Activated naive CD4-positive, alpha-beta T cell treated with anti-CD3 and anti-CD28 coated beads for 36 hours (primary cell): ENCODE data around the gene VAT1L. TPM values are rescaled to one million over a fixed set of nuclear protein-coding genes. Genes with fewer than 3 reads are reported as not detected.
"Not testable (repeated sequence)": the region's sequence is repeated elsewhere in the genome, so short reads cannot be mapped to it uniquely, and the experiment has no call there.

Experiments
- CTCF ChIA-PET: fragments of 350-600 bp; sonication (Branson Sonifier 250); formaldehyde crosslinking; loops from one replicate; lab custom pipeline; 2021; ENCODE audit warnings: antibody characterized with exemption; lab: Charles Lee
- DNase-seq: peaks from one replicate; pipeline ENCODE4 v3.0.0-alpha.2; 2020
- H3K27ac Mint-ChIP-seq: one replicate; pipeline ENCODE4 v1.8.0; 2021; ENCODE audit warnings: mild to moderate bottlenecking, mixed read lengths
- H3K27me3 Mint-ChIP-seq: one replicate; pipeline ENCODE4 v1.8.0; 2021; ENCODE audit warnings: low read depth, mixed read lengths
- H3K36me3 Mint-ChIP-seq: one replicate; pipeline ENCODE4 v1.8.0; 2021; ENCODE audit warnings: low read depth, mixed read lengths
- H3K4me1 Mint-ChIP-seq: one replicate; pipeline ENCODE4 v1.8.0; 2021; ENCODE audit warnings: low read depth, mixed read lengths
- H3K4me3 Mint-ChIP-seq: one replicate; pipeline ENCODE4 v1.8.0; 2021; ENCODE audit warnings: mild to moderate bottlenecking, moderate library complexity, mixed read lengths
- H3K9me3 Mint-ChIP-seq: one replicate; pipeline ENCODE4 v1.8.0; 2021; ENCODE audit warnings: mixed read lengths
- intact Hi-C: fragments of 100-400 bp; cut with micrococcal nuclease; formaldehyde crosslinking; loops from one replicate; pipeline ENCODE4 v1.15.1; 2023
- total RNA-seq, 2 experiments: library from RNA; stranded (reverse); gene quantifications; one replicate each; pipeline ENCODE4 v1.2.3, GENCODE V29; 2021

Gene VAT1L
- total RNA-seq, 2 experiments from 2014 or later = not detected

DNA sequence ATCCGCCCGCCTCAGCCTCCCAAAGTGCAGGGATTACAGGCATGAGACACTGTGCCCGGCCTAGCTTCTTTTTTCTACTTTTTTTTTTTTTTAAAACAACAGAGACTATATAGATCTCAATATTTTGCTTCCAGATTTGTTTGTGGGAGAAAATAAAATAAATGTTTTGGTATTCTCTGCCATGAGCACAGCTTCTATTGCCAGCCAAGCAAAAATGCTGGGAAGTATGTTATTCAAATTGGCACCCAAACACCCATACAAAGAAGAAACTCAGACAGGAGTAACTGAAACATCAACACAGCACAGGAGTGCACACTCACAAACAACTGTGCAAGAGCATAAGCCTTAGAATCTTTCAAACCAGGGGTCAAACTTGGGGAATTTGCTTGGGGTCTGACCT lies 196.7 kb downstream of the VAT1L start:
- Mint-ChIP-seq H3K36me3 (no peaks in the 10 kb centered on the region), H3K27ac (no peak overlapping the region), H3K27me3 (peaks cover 12% of the 10 kb centered on the region), H3K4me1 (no peaks in the 10 kb centered on the region), H3K4me3 (no peak overlapping the region), H3K9me3 (no peaks in the 10 kb centered on the region)
- no peak for DNase-seq
- CTCF ChIA-PET = interaction anchor here (0.7 kb wide), 1 partner anchor 51 kb away, joined by 3 read pairs; no protein-coding TSS in a partner anchor
- intact Hi-C loops = no loop called here

GRCh38 chr16:77986011-77986740 lies 197.8 kb downstream of the VAT1L start:
- Mint-ChIP-seq H3K36me3 (no peaks in the 10 kb centered on the region), H3K27ac (no peak overlapping the region), H3K4me1 (no peaks in the 10 kb centered on the region), H3K9me3 (no peaks in the 10 kb centered on the region), H3K4me3 (no peak overlapping the region), H3K27me3 (peaks cover 14% of the 10 kb centered on the region)
- CTCF ChIA-PET = interaction anchor here (0.6 kb wide), 1 partner anchor 208 kb away, joined by 3 read pairs; no protein-coding TSS in a partner anchor
- intact Hi-C loops = no loop called here
- DNase-seq = no peak

DNA sequence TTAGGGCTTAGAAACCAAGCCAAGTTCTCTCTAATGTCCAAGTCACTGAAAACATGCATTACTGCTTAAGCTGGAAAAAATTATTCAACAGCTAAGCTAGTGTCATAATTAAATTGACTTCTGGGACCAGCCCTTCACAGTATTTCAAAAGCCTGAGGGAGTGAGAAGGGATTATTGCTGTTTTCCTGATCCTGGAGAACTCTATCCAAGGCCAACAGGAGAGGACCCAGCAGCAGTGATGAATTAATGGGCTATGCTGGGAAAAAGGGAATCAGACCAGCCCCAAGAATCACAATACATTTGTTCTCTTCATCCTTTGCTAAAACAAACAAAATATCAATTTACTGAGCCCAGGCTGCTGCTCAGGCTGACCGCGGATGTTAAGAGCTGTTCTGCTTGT lies 199.4 kb downstream of the VAT1L start:
- H3K27me3 Mint-ChIP-seq = peaks cover 25% of the 10 kb centered on the region
- no peak overlapping the region for H3K4me3 Mint-ChIP-seq
- DNase-seq = no peak
- H3K27ac Mint-ChIP-seq = no peak overlapping the region
- H3K4me1 Mint-ChIP-seq = no peaks in the 10 kb centered on the region
- intact Hi-C loops = no loop called here
- H3K9me3 Mint-ChIP-seq = no peaks in the 10 kb centered on the region
- CTCF ChIA-PET = no interaction called here
- no peaks in the 10 kb centered on the region for H3K36me3 Mint-ChIP-seq

GRCh38 chr16:77989846-77990245 lies 201.5 kb downstream of the VAT1L start:
- CTCF ChIA-PET = interaction anchor here (1.2 kb wide), 1 partner anchor 13 kb away, joined by 6 read pairs; no protein-coding TSS in a partner anchor
- no peak overlapping the region for H3K27ac Mint-ChIP-seq
- peaks cover 25% of the 10 kb centered on the region for H3K27me3 Mint-ChIP-seq
- H3K4me3 Mint-ChIP-seq = no peak overlapping the region
- no peak for DNase-seq
- H3K36me3 Mint-ChIP-seq = no peaks in the 10 kb centered on the region
- H3K9me3 Mint-ChIP-seq = no peaks in the 10 kb centered on the region
- intact Hi-C loops = no loop called here
- no peaks in the 10 kb centered on the region for H3K4me1 Mint-ChIP-seq

DNA sequence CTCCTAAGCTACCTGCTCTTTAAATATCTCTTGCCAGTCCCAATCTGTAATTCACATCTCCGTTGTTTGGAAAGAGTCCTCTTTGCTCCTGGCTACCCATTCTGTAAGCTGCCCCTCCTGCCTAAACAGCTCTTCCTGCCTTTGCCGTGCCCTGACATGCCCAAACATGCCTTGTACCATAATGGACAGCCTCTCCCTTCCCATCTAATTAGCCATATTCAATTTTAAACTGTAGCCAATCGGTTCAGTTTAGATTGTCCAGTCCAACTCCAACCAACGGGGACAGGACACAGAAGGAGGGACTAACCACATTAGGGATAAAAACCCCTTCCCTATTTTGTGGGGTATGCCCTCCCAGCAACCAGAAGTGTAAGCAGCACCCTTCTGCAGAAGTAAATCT lies 203.3 kb downstream of the VAT1L start:
- Mint-ChIP-seq H3K27me3 (peaks cover 25% of the 10 kb centered on the region), H3K27ac (peak overlapping the region; percentile 34), H3K36me3 (no peaks in the 10 kb centered on the region), H3K9me3 (peaks cover 11% of the 10 kb centered on the region), H3K4me1 (no peaks in the 10 kb centered on the region), H3K4me3 (no peak overlapping the region)
- CTCF ChIA-PET = no interaction called here
- intact Hi-C loops = no loop called here
- DNase-seq = no peak

DNA sequence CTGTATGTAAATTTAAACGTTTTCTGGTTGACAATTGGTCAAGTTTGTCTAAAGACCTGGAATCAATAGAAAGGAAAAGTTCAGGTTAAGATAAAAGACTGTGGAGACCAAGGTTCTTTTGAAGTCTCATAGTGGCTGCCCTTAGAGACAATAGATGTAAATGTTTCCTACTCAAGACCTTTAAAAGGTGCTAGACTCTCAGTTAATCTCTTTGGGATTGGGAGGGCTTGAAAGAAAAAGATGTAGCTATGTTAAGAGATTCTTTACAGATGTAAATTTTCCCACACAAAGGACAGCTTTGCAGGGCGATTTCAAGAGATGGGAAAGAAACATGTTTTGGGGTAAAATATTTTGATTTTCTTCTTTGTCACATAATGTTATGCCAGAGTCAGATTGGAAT lies 204.0 kb downstream of the VAT1L start:
- H3K36me3 Mint-ChIP-seq, H3K4me1 Mint-ChIP-seq, DNase-seq, H3K27ac Mint-ChIP-seq, H3K4me3 Mint-ChIP-seq, intact Hi-C loops: not testable (repeated sequence)
- H3K27me3 Mint-ChIP-seq = peaks cover 25% of the 10 kb centered on the region
- CTCF ChIA-PET = interaction anchor here (1.4 kb wide), 1 partner anchor 10 kb away, joined by 5 read pairs; no protein-coding TSS in a partner anchor
- H3K9me3 Mint-ChIP-seq = peaks cover 13% of the 10 kb centered on the region

- peaks cover 13% of the 10 kb centered on the region for H3K9me3 Mint-ChIP-seq
- intact Hi-C loops = no loop called here
- CTCF ChIA-PET = interaction anchor here (0.5 to 1.4 kb wide), 3 partner anchors 9 to 322 kb away, joined by 3 to 5 read pairs (median 3); no protein-coding TSS in a partner anchor
- H3K27me3 Mint-ChIP-seq = peaks cover 25% of the 10 kb centered on the region
- H3K4me3 Mint-ChIP-seq = no peak overlapping the region
- no peak overlapping the region for H3K27ac Mint-ChIP-seq
- DNase-seq = no peak
- H3K4me1 Mint-ChIP-seq = no peaks in the 10 kb centered on the region
- H3K36me3 Mint-ChIP-seq = no peaks in the 10 kb centered on the region
Observed at GRCh38 chr16:77993111-77993985, 205.0 kb downstream of the VAT1L start.

DNA sequence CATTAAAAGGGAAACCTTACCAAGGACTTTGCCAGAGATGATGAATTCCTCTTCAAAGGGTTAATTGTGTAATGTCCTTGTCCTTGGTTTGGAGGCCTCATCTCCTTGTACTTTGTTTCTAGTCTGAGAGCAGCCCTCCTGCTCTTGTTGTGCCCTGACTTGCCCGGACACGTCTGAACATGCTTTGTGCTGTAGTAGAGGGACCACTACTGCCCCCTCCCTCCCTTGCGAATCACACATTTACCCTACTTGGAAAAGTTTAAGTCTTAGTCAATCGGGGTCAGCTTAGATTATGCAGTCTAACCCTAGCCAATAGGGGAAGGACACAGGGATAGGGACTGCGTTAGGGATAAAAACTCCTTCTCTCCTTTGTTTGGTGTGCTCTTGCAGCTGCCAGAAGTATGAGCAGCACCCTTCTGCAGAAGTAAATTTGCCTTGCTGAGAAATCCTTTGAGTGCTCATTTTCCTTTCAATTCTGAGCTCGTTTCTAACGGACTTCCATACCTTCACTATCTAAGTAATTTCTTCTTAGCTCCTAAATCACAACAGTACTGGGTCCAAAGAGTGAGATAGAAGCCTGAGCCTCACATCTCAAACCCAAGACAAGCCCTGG lies 207.6 kb downstream of the VAT1L start:
- intact Hi-C loops = no loop called here

GRCh38 chr16:77998350-77999023 lies 210.1 kb downstream of the VAT1L start:
- H3K27ac Mint-ChIP-seq = no peak overlapping the region
- H3K4me1 Mint-ChIP-seq = no peaks in the 10 kb centered on the region
- CTCF ChIA-PET = no interaction called here
- no peak for DNase-seq
- peaks cover 13% of the 10 kb centered on the region for H3K9me3 Mint-ChIP-seq
- no peak overlapping the region for H3K4me3 Mint-ChIP-seq
- H3K36me3 Mint-ChIP-seq = no peaks in the 10 kb centered on the region
- peaks cover 5% of the 10 kb centered on the region for H3K27me3 Mint-ChIP-seq
- intact Hi-C loops = no loop called here

More for the DNA sequence above, 207.6 kb downstream of the VAT1L start:
- Mint-ChIP-seq H3K27ac (peak overlapping the region; percentile 15), H3K4me1 (no peaks in the 10 kb centered on the region), H3K4me3 (no peak overlapping the region), H3K36me3 (no peaks in the 10 kb centered on the region), H3K9me3 (peaks cover 13% of the 10 kb centered on the region), H3K27me3 (peaks cover 20% of the 10 kb centered on the region)
- CTCF ChIA-PET = interaction anchor here (0.6 to 1.2 kb wide), 2 partner anchors 25 to 319 kb away, joined by 3 read pairs; no protein-coding TSS in a partner anchor
- DNase-seq = no peak

GRCh38 chr16:78001451-78002025 lies 213.2 kb downstream of the VAT1L start:
- no peak for DNase-seq
- CTCF ChIA-PET = interaction anchor here (0.6 to 3.4 kb wide), 7 partner anchors 11 to 417 kb away, joined by 3 to 24 read pairs (median 5); no protein-coding TSS in a partner anchor
- Mint-ChIP-seq H3K27me3 (peaks cover 6% of the 10 kb centered on the region), H3K9me3 (peaks cover 3% of the 10 kb centered on the region), H3K4me1 (no peaks in the 10 kb centered on the region), H3K27ac (no peak overlapping the region), H3K4me3 (no peak overlapping the region), H3K36me3 (no peaks in the 10 kb centered on the region)
- intact Hi-C loops = loop anchor here (5.0 kb wide), 2 partner anchors 49 to 279 kb away; partner anchors contain the start of gene NUDT7

DNA sequence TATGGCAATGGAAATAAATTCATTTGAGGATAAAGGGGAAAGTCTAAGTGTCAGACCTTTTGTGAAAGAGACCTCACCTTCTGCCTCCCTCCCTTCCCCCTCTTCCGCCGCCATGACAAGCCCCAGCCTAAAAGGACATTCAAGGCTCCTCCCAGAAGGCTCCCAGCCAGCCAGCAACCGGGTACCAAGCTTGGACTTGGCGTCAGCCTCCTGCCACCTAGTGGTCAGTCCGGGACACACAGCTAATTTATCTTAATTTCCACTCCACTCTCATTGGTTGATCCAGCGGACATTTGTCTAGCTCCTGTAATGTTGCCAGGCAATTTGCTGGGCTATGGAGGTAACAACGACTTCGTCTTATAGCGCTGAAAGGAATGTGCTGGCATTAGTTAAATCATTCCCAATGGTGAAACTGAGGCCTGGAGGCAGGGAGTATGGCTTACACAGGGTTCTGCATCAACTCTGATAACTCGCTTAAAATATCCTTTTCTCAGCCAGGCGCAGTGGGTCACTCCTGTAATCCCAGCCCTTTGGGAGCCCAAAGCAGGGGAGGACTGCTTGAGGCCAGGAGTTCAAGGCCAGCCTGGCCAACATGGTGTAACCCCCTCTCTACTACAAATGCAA lies 214.7 kb downstream of the VAT1L start:
- intact Hi-C loops = loop anchor here (1.0 to 5.0 kb wide), 7 partner anchors 32 to 767 kb away; partner anchors contain the start of genes NUDT7 and WWOX
- Mint-ChIP-seq H3K4me3 (no peak overlapping the region), H3K36me3 (no peaks in the 10 kb centered on the region), H3K27me3 (peaks cover 9% of the 10 kb centered on the region), H3K4me1 (no peaks in the 10 kb centered on the region), H3K9me3 (no peaks in the 10 kb centered on the region), H3K27ac (no peak overlapping the region)
- peak; percentile 89 for DNase-seq
- CTCF ChIA-PET = interaction anchor here (0.6 to 3.4 kb wide), 28 partner anchors 9 to 766 kb away, joined by 3 to 24 read pairs (median 4); partner anchors contain the start of genes NUDT7 and WWOX
